GM21528 (cell line): ENCODE results near the gene UQCR11.

Source experiments
- ATAC-seq: cut with Tn5 transposase; IDR thresholded peaks from one replicate; pipeline ENCODE4 v1.9.1; 2021; ENCODE audit warnings: mild to moderate bottlenecking, moderate library complexity; ENCODE audit not compliant: unreplicated experiment, low FRiP score

The UQCR11 gene

DNA sequence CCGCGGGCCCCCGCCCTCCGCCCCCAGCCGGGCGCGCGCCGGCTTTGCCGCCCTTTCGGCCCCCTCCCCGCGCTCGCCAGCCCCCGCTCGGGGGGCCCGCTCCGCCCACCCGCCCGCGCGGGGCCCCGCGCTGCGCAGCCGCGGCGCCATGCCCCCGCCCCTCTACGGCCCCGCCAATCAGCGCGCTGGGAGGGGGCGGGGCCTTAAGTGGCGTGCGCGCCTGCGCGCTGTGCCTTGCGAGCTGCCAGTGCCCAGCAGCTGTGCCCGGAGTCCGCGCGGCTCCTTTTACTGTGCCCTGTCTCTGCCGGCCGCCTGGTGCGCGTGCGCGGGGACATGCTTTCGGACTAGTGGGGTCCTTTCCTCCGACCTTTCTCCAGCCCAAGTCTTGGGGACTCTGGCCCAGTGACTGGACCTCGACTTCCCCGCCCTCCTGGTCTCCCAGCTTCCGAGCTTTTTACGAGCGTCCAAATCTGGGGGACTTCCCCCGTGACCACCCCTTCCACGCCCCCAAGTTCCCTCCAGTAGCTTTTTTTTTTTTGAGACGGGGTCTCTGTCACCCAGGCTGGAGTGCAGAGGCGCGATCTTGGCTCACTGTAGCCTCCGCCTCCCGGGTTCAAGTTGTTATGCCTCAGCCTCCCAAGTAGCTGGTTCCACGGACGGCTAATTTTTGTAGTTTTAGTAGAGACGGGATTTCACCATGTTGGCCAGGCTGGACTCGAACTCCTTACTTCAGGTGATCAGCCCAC, 12.3 kb downstream of the UQCR11 start, which contains the start of gene MBD3:
TSS of gene MBD3 (minus strand) at position 111 of the 746 bp plus-strand sequence. CDS start 234 bp downstream, outside the sequence.
- peak; percentile 62 for ATAC-seq

DNA sequence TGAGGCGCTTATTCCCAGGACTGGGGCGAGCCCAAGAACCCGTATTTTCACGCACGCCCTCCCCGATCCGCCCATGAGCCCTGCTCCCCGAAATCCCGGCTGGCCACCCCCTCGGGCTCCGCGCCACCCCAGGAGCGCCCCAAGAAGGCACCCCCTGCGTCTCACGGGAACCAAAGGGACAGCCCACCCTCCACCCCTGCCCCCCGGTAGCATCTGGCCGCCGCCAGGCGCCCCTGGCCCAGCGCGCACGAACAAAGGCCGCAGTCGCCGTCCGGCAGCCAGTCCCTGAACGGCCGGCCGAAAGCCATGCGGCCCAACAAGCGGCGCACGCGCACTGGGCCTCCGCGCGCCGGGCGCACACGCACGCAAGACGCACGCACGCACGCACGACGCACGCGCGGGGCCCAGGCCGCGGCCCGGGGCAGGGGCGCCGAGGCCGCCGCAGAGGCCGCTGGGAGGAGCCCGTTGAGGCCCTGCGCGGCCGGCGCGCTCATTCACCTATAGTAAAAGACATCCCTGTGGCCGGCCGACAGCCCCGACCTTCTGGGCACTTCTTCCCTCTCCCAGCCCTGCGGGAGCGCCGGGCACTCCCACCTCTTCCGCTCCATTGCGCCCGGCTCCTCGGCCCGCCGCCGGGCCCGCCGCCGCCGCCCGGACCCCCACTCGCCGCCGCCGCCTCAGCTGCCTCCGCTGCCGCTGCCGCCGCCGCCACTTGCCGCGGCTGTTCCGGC, 13.1 kb downstream of the UQCR11 start:
- ATAC-seq = peak; percentile 60

DNA sequence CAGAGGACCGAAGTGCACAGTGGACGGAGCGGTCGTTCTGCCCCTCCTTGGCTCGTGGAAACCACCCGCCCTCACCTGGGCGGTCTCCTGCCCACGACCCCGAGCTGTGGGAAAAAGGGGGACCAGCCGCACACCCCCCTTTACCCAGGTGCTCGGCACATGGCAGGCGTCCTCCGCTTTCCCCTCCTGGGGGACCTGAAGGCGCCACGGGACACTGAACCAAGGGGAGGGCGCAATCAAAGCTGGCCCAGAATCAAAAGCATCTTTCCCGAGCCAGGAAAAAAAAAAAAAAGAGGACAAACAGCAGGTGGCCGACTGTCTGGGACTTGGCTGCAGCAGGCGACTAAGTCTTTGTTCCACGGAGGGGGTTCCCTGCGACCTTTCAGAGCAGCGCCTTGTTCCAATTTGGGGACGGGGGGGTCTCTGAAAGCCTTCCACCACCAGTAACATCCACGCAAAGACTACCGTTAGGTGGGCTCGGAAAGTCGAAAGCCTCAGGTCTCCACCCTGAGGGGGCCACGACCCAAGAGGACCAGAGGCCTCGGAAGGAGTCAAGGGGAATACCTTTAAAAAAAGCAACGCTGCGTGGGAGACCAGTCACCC, 13.7 kb downstream of the UQCR11 start:
- peak; percentile 4 for ATAC-seq

DNA sequence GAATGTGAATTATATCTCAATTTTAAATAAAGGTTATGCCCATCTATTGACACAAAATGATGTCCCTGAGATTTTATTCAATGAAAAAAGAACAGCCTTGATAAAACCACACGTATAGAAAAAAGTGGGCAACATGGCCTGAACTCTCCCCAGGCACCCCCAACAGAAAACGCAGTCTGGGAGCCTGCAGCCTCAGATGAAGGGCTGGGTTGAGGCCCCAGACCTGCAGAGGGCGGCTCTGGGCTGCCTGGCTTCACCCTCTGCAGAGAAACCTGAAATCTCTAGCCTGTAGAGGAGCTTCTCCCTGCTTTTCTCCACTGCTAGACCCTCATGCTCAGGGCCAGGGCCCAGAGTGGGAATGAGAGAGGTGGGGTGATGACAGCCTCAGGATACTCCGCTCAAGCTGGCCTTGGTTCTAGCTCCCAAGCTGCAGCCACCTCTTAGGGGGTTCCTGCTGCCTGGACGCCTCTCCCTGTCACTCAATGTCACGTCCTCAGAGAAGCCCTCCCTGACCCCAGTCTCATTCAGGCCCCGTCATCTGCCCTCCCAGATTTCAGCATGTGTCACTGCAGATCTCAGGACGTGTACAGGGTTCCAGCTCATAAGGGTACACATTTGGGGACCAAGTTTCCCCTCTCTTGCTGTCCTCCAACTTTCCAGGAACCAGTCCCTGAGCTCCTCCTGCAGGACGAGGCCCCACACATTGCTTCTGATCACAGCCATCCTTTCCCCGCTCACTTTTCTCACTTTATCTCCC, 14.4 kb downstream of the UQCR11 start:
- ATAC-seq = no peak

DNA sequence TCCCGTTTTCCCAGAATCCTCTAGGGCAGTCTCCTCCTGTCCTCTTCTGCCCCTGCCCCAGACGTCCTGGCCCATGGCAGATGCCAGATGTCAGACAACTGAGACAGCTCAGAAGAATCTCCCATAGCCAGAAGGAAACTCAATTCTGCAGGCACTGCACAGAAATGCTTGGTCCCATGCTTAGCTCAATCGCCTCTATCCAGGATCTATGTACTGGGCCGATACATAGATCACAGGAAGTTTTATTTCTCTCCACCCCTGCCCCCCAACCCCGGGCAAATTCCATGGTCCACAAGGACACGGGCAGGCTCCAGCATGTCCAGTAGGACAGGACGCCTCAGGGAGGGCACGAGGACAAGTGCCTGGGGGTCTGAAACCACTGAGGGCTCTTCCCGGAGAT, 17.4 kb downstream of the UQCR11 start:
- no peak for ATAC-seq

DNA sequence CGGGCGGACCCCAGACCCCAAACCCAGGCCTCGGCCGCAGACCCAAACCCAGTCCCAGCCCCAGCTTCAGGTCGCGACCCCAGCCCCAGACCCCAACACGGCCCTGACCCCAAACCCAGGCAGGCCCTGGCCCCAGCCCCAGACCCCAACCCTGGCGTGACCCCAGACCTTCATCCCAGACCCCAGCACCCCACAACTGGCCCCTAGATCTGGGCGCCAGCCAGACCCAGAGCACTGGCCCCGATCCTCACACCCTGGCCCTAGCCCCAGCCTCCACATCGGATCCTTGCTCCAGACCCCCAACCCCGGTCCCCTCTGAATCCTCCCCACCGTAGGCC, 20.1 kb downstream of the UQCR11 start:
- no peak for ATAC-seq

DNA sequence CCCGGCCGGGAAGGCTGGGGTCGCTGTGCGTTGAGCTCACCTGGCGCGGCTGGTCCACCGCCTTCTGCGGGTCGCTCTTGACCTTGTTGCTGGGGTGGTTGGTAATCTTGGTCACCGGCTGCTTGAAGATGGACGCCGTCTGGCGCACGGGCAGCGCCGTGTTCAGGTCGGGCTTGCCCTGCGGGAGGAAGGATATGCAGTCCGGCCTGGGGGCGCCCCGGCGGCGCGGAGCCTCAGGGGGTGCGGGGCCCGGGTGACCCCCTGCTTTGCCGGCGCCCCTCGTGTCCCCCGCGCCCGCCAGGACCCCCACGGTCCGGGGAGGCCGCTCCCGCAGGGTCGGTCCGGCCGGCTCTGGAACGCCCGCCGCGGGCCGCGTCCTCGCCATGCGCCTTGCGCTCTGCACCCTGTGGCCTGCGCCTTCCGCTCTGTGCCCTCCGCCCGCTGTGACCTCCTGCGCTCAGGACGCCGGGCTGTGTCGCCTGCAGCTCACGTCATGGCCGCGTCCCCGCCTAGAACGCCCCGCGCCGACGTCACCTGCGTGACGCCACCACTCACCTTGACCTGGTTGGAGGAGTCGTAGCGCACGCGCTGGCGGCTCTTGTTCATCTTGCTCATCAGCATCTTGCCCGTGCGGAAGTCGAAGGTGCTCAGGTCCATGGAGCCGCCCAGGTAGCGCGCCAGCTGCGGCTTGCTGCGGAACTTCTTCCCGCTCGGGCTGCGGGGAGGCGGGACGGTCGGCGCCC, 20.6 kb downstream of the UQCR11 start:
- no peak for ATAC-seq

DNA sequence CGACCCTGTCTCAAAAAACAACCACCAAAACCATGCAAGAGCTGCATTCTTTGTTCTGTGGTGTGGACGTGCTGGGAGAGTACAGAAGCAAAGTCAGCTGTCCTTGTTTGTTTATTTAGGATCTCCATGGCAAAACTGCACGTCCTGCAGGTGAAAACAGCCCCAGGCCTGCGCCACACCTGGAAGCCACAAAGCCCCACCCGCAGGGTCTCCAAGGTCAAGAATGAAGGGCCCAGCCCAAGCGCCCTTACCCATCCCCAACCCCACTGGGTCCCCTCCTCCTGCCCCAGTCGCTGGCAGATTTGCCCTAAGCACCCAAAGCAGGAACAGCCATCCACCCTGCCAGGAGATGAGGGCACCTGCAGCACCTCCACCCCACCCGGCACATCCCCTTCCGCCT, 23.1 kb downstream of the UQCR11 start:
- ATAC-seq = no peak

DNA sequence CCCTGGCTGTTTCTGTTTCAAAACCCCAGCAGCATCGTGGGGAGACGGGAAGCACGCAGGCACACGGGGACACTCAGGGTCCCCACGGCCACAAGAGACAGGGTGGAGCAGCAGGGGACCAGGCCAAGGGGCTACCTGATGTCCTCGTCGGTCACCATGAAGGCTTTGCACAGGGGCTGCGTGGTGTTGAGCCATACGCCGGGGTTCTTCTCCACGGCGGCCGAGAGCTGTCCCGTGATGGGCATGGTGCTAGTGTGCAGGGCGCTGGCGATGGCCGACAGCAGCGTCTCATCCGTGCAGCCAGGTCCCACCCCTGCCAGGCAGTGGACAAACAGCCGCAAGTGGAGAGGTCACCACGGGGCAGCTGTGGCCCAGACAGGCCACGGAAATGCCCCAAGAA, 24.3 kb downstream of the UQCR11 start:
- no peak for ATAC-seq

DNA sequence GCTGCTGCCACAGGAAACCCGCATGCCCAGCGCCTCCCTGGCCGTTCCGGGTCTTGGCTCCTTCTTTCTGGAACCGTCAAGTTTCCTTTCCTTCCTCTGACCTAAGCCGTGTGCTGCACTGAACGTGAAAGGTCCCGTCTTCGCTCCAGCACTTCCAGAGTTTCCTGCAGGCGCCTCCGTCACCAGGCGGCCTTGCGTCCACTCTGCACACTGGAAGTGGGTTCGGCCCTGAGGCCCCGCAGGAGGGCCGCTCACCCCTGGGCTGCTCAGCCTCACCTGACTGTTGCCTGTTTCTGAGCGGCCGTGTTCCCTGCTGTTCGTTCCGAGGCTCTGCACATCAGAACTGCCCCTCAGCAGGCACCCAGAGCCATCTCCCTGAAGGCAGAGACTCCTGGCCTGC, 24.9 kb downstream of the UQCR11 start:
- no peak for ATAC-seq

DNA sequence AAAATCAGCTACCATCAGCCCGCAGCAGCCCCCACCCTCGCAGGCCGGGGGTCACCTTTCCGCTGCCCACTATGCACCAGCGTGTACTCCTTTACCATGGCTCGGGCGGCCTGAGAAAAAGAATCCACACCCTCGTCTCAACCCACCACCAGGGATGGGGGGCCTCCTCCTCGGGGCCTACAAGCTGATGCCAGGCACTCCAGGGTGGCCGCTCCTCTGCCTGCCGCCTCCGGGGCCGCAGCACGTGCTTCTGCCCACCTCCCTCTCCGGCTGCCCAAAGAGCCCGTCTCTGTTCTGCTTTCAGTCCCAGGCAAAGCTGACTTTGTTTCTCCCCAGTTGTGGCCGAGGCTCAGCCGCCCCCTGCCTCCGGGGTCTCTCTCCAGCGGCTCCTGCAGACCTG, 26.0 kb downstream of the UQCR11 start:
- ATAC-seq = no peak

DNA sequence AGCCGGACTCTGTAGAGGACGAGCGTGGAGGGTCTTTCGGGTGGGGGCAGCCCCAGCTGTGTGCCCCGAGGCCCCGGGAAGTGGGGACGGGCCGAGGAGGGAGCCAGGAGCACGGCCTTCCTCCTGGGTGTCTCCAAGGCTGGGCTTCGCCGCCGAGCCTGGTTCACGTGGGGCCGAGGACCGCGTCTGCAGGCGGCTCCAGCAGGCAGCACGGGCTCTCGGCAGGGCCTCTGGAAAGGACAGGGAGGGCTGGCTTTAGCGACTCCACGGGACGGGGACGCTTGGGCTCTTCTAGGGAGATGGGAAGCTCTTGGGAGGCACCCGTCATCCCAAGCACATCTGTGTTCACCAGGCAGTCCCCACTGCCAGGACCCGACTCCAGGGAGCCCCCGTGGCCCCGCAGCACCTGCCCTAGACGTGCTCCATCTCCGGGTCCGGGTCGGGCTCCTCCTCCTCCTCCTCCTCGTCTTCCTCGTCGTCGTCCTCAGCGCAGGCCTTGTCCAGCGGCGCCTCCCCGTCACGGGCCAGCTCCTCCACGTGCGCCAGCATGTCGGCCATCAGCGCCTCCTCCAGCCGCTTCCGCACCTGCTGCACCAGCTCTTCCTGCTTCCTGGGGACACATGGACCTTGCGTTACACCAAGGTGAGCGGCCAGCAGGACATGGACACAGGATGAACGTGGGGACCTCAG, 27.2 kb downstream of the UQCR11 start:
- ATAC-seq = no peak

DNA sequence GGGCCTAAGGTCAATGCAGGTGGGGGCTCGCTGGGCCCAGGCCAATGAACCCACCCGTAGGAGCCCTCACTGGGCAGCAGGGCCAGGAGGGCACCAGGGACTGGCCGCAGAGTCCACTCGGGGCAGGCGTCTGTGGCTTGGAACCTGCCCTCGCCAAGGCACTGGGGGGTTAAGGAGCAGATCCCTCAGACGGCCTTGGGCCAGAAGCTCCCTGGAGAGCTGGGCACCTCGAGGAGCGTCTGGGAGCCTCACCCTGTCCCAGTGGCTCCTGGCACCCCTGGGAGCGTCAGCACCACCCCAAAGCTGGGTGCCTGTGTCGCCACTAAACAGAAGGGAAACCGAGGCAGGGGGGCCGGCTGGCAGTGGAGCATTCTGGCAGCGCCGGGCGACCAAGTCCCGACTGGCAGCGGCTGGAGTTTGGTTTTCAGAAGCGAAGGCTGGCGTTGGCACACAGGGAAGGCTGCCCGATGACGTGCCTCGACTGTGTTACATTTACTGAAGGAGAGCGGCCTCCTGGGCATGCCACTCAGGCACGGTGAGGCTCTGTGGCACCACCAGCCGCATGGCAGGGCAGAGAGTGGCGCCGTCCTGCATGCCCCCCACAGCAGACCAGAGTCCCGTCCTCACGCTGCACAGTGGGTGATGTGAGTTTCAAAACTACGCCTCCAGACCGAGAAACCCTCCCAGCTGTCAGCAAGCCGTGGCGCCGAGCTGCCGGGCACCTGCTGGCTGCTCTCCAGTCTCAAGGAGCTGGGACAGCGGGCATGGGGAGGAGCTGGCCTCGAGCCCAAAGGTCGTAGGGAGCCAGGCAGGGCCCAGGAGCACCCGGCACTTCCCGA, 28.0 kb downstream of the UQCR11 start:
- no peak for ATAC-seq

DNA sequence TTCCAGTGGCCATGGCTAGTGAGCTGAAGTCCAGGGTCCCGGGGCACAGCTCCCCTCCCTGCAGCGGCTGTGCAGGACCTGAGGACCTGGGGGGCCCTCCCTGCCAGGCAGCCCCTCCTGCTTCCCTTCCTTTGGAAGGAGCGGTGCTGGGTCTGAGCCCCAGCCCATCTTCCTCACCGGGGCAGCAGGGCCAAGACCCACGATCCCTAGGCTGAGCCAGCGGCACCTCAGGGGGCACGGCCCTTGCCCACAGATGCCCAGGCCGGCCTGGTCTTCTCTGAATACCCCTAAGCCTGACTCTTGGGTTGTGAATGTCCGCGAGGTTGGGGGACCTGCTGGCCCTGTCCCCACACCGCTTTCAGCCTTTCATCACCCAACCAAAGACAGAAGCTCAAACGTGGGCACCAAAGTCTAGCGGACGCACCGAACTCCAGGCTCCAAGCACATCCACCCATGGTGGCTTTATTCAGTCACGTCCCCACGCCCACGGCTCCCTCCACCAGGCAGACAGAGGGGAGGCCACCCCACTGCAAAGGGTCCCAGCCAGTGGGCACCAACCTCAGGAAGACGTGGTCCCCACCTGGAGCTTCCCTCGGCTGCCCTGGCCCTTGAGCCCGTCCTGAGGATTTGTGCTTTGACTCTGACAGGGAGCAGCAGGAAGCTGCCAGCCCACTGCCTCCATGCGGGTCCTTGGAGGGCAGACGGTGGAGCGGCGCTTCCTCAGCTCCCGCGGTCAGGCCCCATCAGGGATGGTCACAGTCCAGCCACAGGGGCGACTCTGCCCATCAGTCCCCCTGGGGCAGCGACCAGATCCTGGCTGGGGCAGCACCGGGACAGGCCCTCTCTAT, 28.8 kb downstream of the UQCR11 start:
- no peak for ATAC-seq

DNA sequence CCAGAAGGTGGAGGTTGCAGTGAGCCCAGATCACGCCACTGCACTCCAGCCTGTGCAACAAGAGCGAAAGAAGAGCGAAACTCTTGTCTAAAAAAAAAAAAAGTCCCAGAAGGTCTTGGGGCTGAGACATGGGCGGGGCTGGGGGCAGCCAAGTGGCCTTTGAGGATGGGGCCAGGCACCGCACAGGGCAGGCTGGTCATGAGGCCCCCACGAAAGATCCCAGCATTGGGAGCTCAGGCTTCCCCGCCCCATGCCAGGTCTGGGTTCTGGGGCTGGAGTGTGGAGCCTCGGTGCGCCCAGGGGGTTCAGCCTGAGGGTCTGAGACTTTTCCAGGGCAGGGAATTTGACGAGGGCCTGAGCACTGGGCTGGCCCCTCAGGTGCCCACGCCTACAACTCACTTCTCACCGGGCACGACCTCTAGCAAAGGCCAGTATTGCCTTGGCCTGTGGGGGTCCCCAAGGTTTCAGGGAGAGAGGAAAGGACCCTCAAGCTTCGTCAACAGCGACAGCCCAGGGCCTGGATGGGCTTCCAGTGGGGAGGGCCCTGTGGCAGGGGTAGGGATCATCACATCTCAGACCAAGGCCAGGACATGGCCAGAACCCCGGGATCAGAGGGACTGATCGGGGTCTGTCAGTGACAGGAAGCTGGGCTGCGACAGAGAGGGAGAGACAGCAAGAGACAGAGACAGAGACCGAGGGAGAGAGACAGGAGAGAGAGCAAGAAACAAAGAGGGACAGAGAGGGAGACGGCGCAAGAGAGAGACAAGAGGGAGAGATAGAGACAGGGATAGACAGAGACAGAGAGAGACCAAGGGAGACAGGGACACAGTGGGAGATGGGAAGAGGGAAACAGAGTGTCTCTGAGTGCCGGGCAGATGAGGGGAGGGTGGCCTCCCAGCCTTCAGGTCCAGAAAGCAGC, 29.7 kb downstream of the UQCR11 start:
- no peak for ATAC-seq

DNA sequence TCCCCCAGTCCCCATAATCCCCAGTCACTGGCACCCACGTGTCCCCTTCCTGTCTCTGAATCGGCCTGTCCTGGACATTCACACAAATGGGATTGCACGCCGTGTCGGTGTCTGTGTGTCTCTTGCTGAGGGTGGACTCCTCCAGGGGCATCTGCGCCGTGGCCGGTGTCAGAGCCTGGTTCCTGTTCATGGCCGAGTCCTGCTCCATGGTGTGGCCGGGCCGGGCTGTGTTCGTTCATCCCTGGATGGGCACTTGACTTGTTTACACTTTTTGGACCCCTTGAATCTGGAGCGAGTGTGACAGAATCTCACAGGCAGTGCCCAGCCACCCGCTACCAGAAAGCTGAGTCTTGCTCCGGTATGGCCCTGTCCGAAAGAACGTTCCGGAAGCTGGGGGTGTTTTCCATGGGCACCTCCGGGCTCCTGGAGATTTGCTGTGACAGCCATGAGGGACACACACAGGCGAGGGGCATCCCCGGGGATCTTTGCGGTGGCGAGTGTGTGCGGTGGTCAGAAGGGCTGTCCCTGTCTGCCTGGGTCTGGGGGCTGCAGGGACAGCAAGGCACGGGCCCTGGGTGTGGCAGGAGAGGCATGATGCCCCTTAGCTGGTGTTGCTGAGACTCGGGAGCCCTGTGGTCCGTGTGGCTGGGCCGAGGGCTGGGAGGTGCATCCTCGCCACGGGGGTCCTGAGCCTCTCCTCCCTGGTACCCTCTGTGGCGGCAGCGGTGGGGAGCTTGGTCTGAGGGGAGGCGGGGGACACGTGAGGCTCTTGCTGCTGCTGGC, 30.7 kb downstream of the UQCR11 start:
- ATAC-seq = no peak
